ENCODE data around the gene VPS54.

VPS54 gene

GRCh38 chr2:63870679-63871078 lies 148.5 kb downstream of the VPS54 start:
- H3K27ac Mint-ChIP-seq: no peak overlapping the region
- peaks cover 8% of the 10 kb centered on the region for H3K4me1 Mint-ChIP-seq
- H3K27me3 Mint-ChIP-seq (ENCODE audit: low read depth, poor library complexity): no peaks in the 10 kb centered on the region
- peaks cover 21% of the 10 kb centered on the region for H3K9me3 Mint-ChIP-seq
- DNase-seq: no peak
- H3K36me3 Mint-ChIP-seq (ENCODE audit: low read depth): peaks cover 61% of the 10 kb centered on the region
- TF ChIP-seq CTCF (IDR thresholded peaks at IDR 0.05): no peak
- no peak overlapping the region for H3K4me3 Mint-ChIP-seq

DNA sequence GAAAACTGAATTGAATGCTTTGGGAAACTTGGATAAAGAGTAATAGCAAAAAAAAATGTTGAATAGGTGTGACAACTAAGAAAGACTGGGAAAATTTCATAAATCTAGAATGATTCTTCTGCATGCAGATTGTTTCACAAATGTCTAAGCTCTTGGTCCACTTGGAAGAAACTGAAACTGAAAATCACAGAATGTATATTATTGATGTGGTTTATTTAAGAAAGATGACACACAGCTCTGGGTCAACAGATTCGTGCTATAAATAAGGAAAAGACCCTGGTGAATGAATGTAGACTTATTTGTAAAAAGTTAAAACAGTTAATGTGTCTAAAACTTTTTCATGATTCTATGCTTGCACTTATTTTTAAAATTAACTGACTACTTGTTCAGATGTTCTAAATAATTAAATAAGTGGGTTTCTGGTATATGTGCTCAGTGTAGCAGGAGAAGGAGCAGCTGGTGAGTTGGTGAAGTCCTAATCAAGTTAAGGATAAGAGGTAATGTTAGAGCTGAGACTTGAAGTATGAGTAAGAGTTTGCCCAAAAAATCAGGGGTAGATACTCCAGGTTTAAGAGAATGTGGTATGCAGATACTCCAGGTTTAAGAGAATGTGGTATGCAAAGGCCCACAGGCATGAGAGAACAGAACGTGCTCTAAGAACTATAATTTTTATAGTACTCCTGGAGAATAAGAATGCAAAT lies 153.1 kb downstream of the VPS54 start:
- H3K4me1 Mint-ChIP-seq: no peaks in the 10 kb centered on the region
- H3K27ac Mint-ChIP-seq: no peak overlapping the region
- H3K27me3 Mint-ChIP-seq (ENCODE audit: low read depth, poor library complexity): no peaks in the 10 kb centered on the region
- H3K9me3 Mint-ChIP-seq: no peaks in the 10 kb centered on the region
- no peak overlapping the region for H3K4me3 Mint-ChIP-seq
- H3K36me3 Mint-ChIP-seq (ENCODE audit: low read depth): peaks cover 31% of the 10 kb centered on the region
- no peak for DNase-seq
- TF ChIP-seq CTCF (IDR thresholded peaks at IDR 0.05): no peak

- Mint-ChIP-seq H3K36me3 (ENCODE audit: low read depth) (peaks cover 31% of the 10 kb centered on the region), H3K4me3 (no peak overlapping the region), H3K4me1 (no peaks in the 10 kb centered on the region), H3K9me3 (no peaks in the 10 kb centered on the region), H3K27me3 (ENCODE audit: low read depth, poor library complexity) (no peaks in the 10 kb centered on the region), H3K27ac (no peak overlapping the region)
- TF ChIP-seq CTCF (IDR thresholded peaks at IDR 0.05): no peak
- no peak for DNase-seq
Observed at GRCh38 chr2:63865159-63865799, 153.9 kb downstream of the VPS54 start.

- no peaks in the 10 kb centered on the region for H3K9me3 Mint-ChIP-seq
- no peak for TF ChIP-seq CTCF (IDR thresholded peaks at IDR 0.05)
- no peak overlapping the region for H3K27ac Mint-ChIP-seq
- no peak for DNase-seq
- H3K4me1 Mint-ChIP-seq: no peaks in the 10 kb centered on the region
- H3K27me3 Mint-ChIP-seq (ENCODE audit: low read depth, poor library complexity): no peaks in the 10 kb centered on the region
- H3K4me3 Mint-ChIP-seq: no peak overlapping the region
- peaks cover 39% of the 10 kb centered on the region for H3K36me3 Mint-ChIP-seq (ENCODE audit: low read depth)
Observed at GRCh38 chr2:63863707-63864106, 155.5 kb downstream of the VPS54 start.

GRCh38 chr2:63862806-63863205 lies 156.4 kb downstream of the VPS54 start:
- Mint-ChIP-seq H3K9me3 (no peaks in the 10 kb centered on the region), H3K4me3 (no peak overlapping the region), H3K27ac (no peak overlapping the region), H3K4me1 (no peaks in the 10 kb centered on the region), H3K36me3 (ENCODE audit: low read depth) (peaks cover 41% of the 10 kb centered on the region), H3K27me3 (ENCODE audit: low read depth, poor library complexity) (no peaks in the 10 kb centered on the region)
- no peak for TF ChIP-seq CTCF (IDR thresholded peaks at IDR 0.05)
- no peak for DNase-seq

Data from nephron progenitor cell (in vitro differentiated cells).